HEK293T (cell line): ENCODE results near the gene ESAM.

Experiments
- CTCF ChIA-PET: fragments of 350-600 bp; formaldehyde crosslinking; extraction: SDS; loops from one replicate; lab custom pipeline; 2021; ENCODE audit warnings: antibody characterized with exemption, inconsistent platforms; lab: Yijun Ruan, JAX
- POLR2A ChIA-PET: fragments of 350-600 bp; formaldehyde crosslinking; extraction: SDS; loops from one replicate; lab custom pipeline; 2020; ENCODE audit warnings: antibody characterized with exemption, inconsistent platforms; lab: Yijun Ruan, JAX
- DNase-seq: peaks from one replicate; pipeline ENCODE4 v3.0.0; 2012; ENCODE audit warnings: mixed read lengths; ENCODE audit errors: extremely low spot score
- ARNT ChIP-seq: fragments of 450-650 bp; IDR thresholded peaks from 2 replicates; pipeline ENCODE4 v1.6.1; 2017; ENCODE audit warnings: mild to moderate bottlenecking
- BHLHE40 ChIP-seq: fragments of 450-650 bp; IDR thresholded peaks from 2 replicates; pipeline ENCODE4 v1.6.1; 2016; ENCODE audit warnings: mild to moderate bottlenecking, moderate library complexity, borderline replicate concordance
- CTBP1 ChIP-seq: fragments of 450-650 bp; IDR thresholded peaks from 2 replicates; pipeline ENCODE4 v1.6.1; 2016; ENCODE audit warnings: borderline replicate concordance
- ELF4 ChIP-seq: fragments of 450-650 bp; IDR thresholded peaks from 2 replicates; pipeline ENCODE4 v1.6.1; 2017; ENCODE audit warnings: antibody characterized with exemption
- FOXA1 ChIP-seq: fragments of 450-650 bp; IDR thresholded peaks from 2 replicates; pipeline ENCODE4 v1.6.1; 2016; ENCODE audit warnings: mild to moderate bottlenecking
- FOXK2 ChIP-seq: fragments of 450-650 bp; IDR thresholded peaks from 2 replicates; pipeline ENCODE4 v1.6.1; 2016; ENCODE audit warnings: mild to moderate bottlenecking
- FOXM1 ChIP-seq: fragments of 450-650 bp; IDR thresholded peaks from 2 replicates; pipeline ENCODE4 v1.6.1; 2017; ENCODE audit warnings: mild to moderate bottlenecking, borderline replicate concordance
- HDGF ChIP-seq: fragments of 450-650 bp; IDR thresholded peaks from 2 replicates; pipeline ENCODE4 v1.6.1; 2017; ENCODE audit warnings: antibody characterized with exemption, borderline replicate concordance
- L3MBTL2 ChIP-seq: fragments of 450-650 bp; conservative IDR thresholded peaks from 2 replicates; pipeline ENCODE4 v1.6.1; 2016; ENCODE audit warnings: mild to moderate bottlenecking
- LEF1 ChIP-seq: fragments of 450-650 bp; IDR thresholded peaks from 2 replicates; pipeline ENCODE4 v1.6.1; 2017; ENCODE audit warnings: mild to moderate bottlenecking, borderline replicate concordance
- NFRKB ChIP-seq: fragments of 450-650 bp; IDR thresholded peaks from 2 replicates; pipeline ENCODE4 v1.6.1; 2016; ENCODE audit warnings: mild to moderate bottlenecking, moderate library complexity
- PKNOX1 ChIP-seq: fragments of 450-650 bp; IDR thresholded peaks from 2 replicates; pipeline ENCODE4 v1.6.1; 2016
- SP1 ChIP-seq: fragments of 450-650 bp; IDR thresholded peaks from 2 replicates; pipeline ENCODE4 v1.6.1; 2017
- SUZ12 ChIP-seq: fragments of 450-650 bp; IDR thresholded peaks from 2 replicates; pipeline ENCODE4 v1.6.1; 2016; ENCODE audit warnings: mild to moderate bottlenecking
- TARDBP ChIP-seq: fragments of 450-650 bp; IDR thresholded peaks from 2 replicates; pipeline ENCODE4 v1.6.1; 2016
- ZNF384 ChIP-seq: fragments of 450-650 bp; IDR thresholded peaks from 2 replicates; pipeline ENCODE4 v1.6.1; 2016

Gene ESAM

GRCh38 chr11:124762105-124762623, at the start of gene ESAM:
TSS of gene ESAM (minus strand) at chr11:124762290. CDS start at chr11:124762154, 136 bp downstream.
- POLR2A ChIA-PET, result interaction anchor here (1.0 to 1.3 kb wide), 4 partner anchors 16 to 38 kb away, joined by 3 to 4 read pairs (median 4); partner anchors contain the start of genes MSANTD2 and NRGN
- CTCF ChIA-PET, result interaction anchor here (0.6 to 2.0 kb wide), 14 partner anchors 9 to 93 kb away, joined by 3 to 8 read pairs (median 4); partner anchors contain the start of genes NRGN and VSIG2
- DNase-seq, result peak; percentile 63
- TF ChIP-seq PKNOX1 (no peak), L3MBTL2 (no peak), ELF4 (no peak), ZNF384 (no peak), NFRKB (no peak), HDGF (no peak)

- CTCF ChIA-PET, result no interaction called here
- no peak for DNase-seq
- TF ChIP-seq PKNOX1 (no peak), SUZ12 (no peak)
- POLR2A ChIA-PET, result interaction anchor here (4.0 kb wide), 1 partner anchor 11 kb away, joined by 19 read pairs; the partner anchor contains the start of gene MSANTD2
Measured at GRCh38 chr11:124811399-124812125, 49.5 kb upstream of the ESAM start.

- CTCF ChIA-PET, result no interaction called here
- POLR2A ChIA-PET, result no interaction called here
Measured at GRCh38 chr11:124807660-124808270, 45.7 kb upstream of the ESAM start.

GRCh38 chr11:124807201-124807600, 45.1 kb upstream of the ESAM start:
- DNase-seq, result no peak
- CTCF ChIA-PET, result no interaction called here
- TF ChIP-seq L3MBTL2 (no peak), FOXM1 (no peak), NFRKB (no peak), PKNOX1 (no peak), ELF4 (no peak), ARNT (no peak), TARDBP (no peak), LEF1 (no peak), ZNF384 (no peak), SUZ12 (no peak), BHLHE40 (no peak), CTBP1 (no peak), HDGF (no peak), SP1 (no peak)
- POLR2A ChIA-PET, result no interaction called here

More at GRCh38 chr11:124807660-124808270, 45.7 kb upstream of the ESAM start:
- DNase-seq, result no peak
- no peak for TF ChIP-seq LEF1
- no peak for TF ChIP-seq SUZ12
- TF ChIP-seq PKNOX1, result no peak
- no peak for TF ChIP-seq FOXM1
- no peak for TF ChIP-seq TARDBP
- no peak for TF ChIP-seq FOXK2
- TF ChIP-seq ELF4, result no peak
- no peak for TF ChIP-seq FOXA1
- no peak for TF ChIP-seq ARNT
- TF ChIP-seq BHLHE40, result no peak
- no peak for TF ChIP-seq CTBP1
- no peak for TF ChIP-seq NFRKB
- no peak for TF ChIP-seq L3MBTL2
- TF ChIP-seq HDGF, result no peak
- TF ChIP-seq ZNF384, result no peak

- DNase-seq, result no peak
- POLR2A ChIA-PET, result no interaction called here
- TF ChIP-seq HDGF (no peak), ARNT (no peak), BHLHE40 (no peak), L3MBTL2 (no peak), FOXK2 (no peak), NFRKB (no peak), TARDBP (no peak), SP1 (no peak), SUZ12 (no peak)
- CTCF ChIA-PET, result interaction anchor here (0.6 to 1.2 kb wide), 2 partner anchors 11 to 19 kb away, joined by 3 to 4 read pairs; no protein-coding TSS in a partner anchor
Measured at GRCh38 chr11:124804884-124805283, 42.8 kb upstream of the ESAM start.
